ENCODE measurements around the gene CDH4. TPM values are rescaled to one million over a fixed set of nuclear protein-coding genes. Genes with fewer than 3 reads are reported as not detected.

The CDH4 gene
- total RNA-seq, 2 donors from 2014 or later: not detected

DNA sequence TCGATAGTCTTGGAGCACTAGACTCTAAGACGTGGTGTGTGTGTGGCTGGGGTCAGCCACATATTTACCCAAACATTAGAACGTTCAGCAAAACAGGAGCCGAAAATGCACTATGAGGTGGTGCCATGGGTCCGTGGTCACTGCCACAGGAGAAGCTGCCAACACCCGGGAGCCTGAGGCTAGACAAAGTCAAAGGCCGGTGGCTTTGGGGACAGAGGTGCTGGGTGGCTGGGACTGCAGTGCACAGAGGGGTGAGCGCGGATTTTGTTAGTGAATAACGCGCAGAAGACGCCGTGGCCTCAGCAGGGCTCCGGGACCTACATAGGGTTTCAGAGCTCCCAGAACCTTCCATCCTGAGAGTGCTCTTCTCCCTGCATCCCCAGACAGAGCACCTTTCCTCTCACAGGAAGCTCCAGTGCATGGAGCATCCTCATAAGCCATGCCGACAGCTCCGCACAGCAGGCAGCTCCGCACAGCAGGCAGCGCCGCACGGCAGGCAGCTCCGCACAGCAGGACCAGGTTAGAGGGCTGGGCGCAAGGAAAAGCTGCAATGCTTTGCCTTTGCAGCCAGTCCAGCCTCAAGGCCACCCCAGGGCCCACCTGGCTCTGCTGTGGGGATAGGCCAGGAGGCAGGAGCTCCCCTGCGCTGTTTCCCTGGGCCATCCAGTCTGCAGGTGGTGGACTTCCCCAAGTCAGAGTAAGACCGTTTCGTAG, 509.5 kb downstream of the CDH4 start:
- ATAC-seq (ENCODE audit: insufficient number of reproducible peaks, low FRiP score, low read depth): no peak
- Histone ChIP-seq H3K4me3 (no peak overlapping the region), H3K27me3 (replicated peaks; ENCODE audit: insufficient read depth) (no peaks in the 10 kb centered on the region), H3K36me3 (no peaks in the 10 kb centered on the region), H3K4me1 (ENCODE audit: control insufficient read depth in 1 of 2, low read depth in 2 of 2) (no peaks in the 10 kb centered on the region), H3K27ac (no peak overlapping the region), H3K9me3 (no peaks in the 10 kb centered on the region)
- no peak for DNase-seq (ENCODE audit: low spot score)
- TF ChIP-seq, protein P1, sequence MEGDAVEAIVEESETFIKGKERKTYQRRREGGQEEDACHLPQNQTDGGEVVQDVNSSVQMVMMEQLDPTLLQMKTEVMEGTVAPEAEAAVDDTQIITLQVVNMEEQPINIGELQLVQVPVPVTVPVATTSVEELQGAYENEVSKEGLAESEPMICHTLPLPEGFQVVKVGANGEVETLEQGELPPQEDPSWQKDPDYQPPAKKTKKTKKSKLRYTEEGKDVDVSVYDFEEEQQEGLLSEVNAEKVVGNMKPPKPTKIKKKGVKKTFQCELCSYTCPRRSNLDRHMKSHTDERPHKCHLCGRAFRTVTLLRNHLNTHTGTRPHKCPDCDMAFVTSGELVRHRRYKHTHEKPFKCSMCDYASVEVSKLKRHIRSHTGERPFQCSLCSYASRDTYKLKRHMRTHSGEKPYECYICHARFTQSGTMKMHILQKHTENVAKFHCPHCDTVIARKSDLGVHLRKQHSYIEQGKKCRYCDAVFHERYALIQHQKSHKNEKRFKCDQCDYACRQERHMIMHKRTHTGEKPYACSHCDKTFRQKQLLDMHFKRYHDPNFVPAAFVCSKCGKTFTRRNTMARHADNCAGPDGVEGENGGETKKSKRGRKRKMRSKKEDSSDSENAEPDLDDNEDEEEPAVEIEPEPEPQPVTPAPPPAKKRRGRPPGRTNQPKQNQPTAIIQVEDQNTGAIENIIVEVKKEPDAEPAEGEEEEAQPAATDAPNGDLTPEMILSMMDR (IDR thresholded peaks at IDR 0.05): no peak

DNA sequence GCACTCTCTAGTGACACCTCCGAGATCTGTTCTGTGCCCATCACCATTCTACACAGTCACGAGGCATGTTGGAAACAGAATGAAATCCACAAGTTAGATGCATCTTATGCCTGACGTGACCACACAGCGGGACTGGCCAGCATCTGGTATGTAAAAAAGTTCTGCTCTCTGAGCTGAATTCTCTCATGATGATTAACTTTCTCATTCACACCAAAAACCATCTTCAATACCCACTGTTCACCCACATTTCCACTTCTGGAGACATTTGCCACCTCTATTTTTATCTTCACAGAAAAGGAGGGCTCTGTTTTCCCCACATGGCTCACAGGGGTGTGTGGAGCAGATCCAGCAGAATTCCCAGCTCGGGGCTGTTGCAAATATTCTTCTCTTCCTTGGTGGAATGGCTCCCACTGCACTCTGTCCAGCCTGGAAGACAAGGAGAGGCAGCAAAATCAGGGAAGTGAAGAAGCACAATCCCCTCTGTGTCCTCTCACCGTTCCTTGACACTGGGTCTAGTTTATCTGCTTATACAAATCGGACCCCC, 510.2 kb downstream of the CDH4 start:
- H3K4me3 ChIP-seq: no peak overlapping the region
- H3K4me1 ChIP-seq (ENCODE audit: control insufficient read depth in 1 of 2, low read depth in 2 of 2): no peaks in the 10 kb centered on the region
- no peak overlapping the region for H3K27ac ChIP-seq
- no peak for ATAC-seq (ENCODE audit: insufficient number of reproducible peaks, low FRiP score, low read depth)
- no peaks in the 10 kb centered on the region for H3K27me3 ChIP-seq (replicated peaks; ENCODE audit: insufficient read depth)
- no peak for DNase-seq (ENCODE audit: low spot score)
- TF ChIP-seq, protein P1 (IDR thresholded peaks at IDR 0.05): no peak
- no peaks in the 10 kb centered on the region for H3K36me3 ChIP-seq
- H3K9me3 ChIP-seq: no peaks in the 10 kb centered on the region

DNA sequence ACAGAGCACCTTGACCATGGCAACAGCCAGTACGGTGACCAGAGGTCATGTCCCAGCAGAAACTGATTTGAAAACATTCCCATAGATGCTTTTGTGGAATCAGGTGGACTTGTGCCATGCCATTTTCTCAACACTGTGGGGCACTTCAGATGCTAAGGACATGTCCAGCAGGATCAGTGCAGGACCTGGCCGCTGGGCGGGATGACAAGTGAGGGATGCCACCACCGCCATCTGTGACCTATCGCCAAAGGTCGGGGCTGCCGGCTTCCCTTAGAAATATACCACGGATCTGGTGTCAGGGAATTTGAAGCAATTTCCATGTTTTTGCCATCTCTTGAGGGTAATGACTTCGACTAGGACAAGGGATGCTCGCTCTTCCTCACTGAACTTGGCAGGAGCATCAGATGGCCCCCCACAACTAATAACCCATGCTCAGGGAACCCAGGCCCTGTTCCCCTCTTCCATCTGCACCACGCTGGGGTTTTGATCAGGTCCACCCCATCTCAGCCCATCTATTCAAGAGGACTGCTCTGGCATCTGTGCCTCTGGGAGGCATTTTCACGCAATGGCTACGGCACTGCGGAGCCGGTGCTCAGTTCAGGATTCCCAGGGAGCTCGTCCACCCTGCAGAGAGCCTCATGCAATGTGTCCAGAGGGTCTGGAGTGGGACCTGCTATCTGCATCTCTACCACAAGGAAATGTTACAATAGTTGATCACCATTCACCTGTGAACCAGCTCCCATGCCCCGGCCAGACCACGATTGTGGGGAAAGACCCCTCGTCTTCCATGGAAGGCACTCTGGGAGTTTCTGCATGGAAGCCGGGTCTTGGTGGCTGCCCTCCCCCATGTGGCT, 511.1 kb downstream of the CDH4 start:
- Histone ChIP-seq H3K4me1 (ENCODE audit: control insufficient read depth in 1 of 2, low read depth in 2 of 2) (no peaks in the 10 kb centered on the region), H3K4me3 (no peak overlapping the region), H3K27me3 (replicated peaks; ENCODE audit: insufficient read depth) (no peaks in the 10 kb centered on the region), H3K27ac (no peak overlapping the region), H3K36me3 (no peaks in the 10 kb centered on the region), H3K9me3 (no peaks in the 10 kb centered on the region)
- TF ChIP-seq, protein P1 (IDR thresholded peaks at IDR 0.05): no peak
- DNase-seq (ENCODE audit: low spot score) (no peak), ATAC-seq (ENCODE audit: insufficient number of reproducible peaks, low FRiP score, low read depth) (no peak)

DNA sequence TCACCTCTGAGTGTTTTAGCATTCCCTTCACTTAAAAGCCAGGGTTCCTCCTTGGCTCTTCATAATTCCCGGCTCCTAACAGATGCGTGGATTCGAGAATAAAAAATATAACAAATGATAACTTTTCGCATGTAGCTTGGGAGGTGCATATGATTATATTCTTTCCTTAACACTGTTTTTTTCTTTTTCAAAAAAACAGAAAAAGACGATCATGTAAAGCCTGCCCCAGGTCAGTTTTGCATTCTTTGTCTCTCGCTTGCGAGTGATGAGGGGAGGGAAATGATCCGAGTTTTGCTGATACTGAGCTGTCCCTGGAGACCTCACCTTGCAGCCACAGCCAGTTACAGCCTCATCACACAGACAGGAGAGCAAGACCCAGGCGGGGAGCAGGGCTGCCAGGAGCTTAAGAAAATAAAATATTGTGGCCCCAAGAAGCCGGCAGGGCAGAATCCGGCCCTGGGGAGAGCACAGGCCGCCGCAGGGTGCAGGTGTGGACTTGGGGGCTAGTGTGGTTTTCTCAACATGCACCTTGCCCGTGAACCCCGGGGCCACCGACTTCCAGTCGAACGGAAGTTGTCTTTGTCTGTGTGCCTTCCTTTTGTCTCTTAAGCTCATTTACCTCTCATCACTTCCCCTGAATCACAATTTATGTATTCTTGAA, 511.8 kb downstream of the CDH4 start:
- no peak overlapping the region for H3K27ac ChIP-seq
- H3K4me3 ChIP-seq: no peak overlapping the region
- no peaks in the 10 kb centered on the region for H3K27me3 ChIP-seq (replicated peaks; ENCODE audit: insufficient read depth)
- no peak for DNase-seq (ENCODE audit: low spot score)
- no peaks in the 10 kb centered on the region for H3K9me3 ChIP-seq
- no peak for ATAC-seq (ENCODE audit: insufficient number of reproducible peaks, low FRiP score, low read depth)
- H3K36me3 ChIP-seq: no peaks in the 10 kb centered on the region
- TF ChIP-seq, protein P1 (IDR thresholded peaks at IDR 0.05): no peak
- no peaks in the 10 kb centered on the region for H3K4me1 ChIP-seq (ENCODE audit: control insufficient read depth in 1 of 2, low read depth in 2 of 2)
